RWPE1 (cell line): Measurements from ENCODE around the gene MDFIC2.

Experiments used
- CTCF ChIA-PET: fragments of 350-600 bp; sonication (Branson Sonifier 250); formaldehyde crosslinking; extraction: SDS; loops from one replicate; lab custom pipeline; 2021; lab: Yijun Ruan, JAX
- POLR2A ChIA-PET: fragments of 400-600 bp; formaldehyde crosslinking; extraction: SDS; loops from one replicate; lab custom pipeline; 2020; ENCODE audit warnings: antibody characterized with exemption; ENCODE audit not compliant: low non-redundant PET; lab: Yijun Ruan, JAX
- DNase-seq: peaks from one replicate; pipeline ENCODE4 v3.0.0; 2012; ENCODE audit warnings: low spot score
- H3K27ac ChIP-seq: fragments of 450-650 bp; 2 replicates; pipeline ENCODE4 v1.5.1; 2017
- CTCF ChIP-seq: fragments of 450-650 bp; conservative IDR thresholded peaks from 2 replicates; pipeline ENCODE4 v1.5.1; 2017; ENCODE audit warnings: low read depth, mild to moderate bottlenecking

MDFIC2 gene

GRCh38 chr3:70179111-70179510, 133.3 kb downstream of the MDFIC2 start:
- H3K27ac ChIP-seq = no peak overlapping the region
- ChIA-PET POLR2A (no interaction called here), CTCF (no interaction called here)
- DNase-seq = no peak
- TF ChIP-seq CTCF = no peak

GRCh38 chr3:70177881-70178645, 134.4 kb downstream of the MDFIC2 start:
- no peak overlapping the region for H3K27ac ChIP-seq
- POLR2A ChIA-PET = no interaction called here
- CTCF ChIA-PET = no interaction called here
- DNase-seq = no peak
- TF ChIP-seq CTCF = no peak

GRCh38 chr3:70176224-70176623, 136.2 kb downstream of the MDFIC2 start:
- no peak for DNase-seq
- no peak for TF ChIP-seq CTCF
- POLR2A ChIA-PET = no interaction called here
- CTCF ChIA-PET = no interaction called here
- H3K27ac ChIP-seq = no peak overlapping the region

GRCh38 chr3:70156808-70157207, 155.6 kb downstream of the MDFIC2 start:
- no peak for DNase-seq
- no peak overlapping the region for H3K27ac ChIP-seq
- no peak for TF ChIP-seq CTCF
- CTCF ChIA-PET = interaction anchor here (0.7 kb wide), 1 partner anchor 16 kb away, joined by 3 read pairs; no protein-coding TSS in a partner anchor
- POLR2A ChIA-PET = no interaction called here

- no peak for DNase-seq
- ChIA-PET CTCF (interaction anchor here (0.7 kb wide), 1 partner anchor 352 kb away, joined by 3 read pairs; no protein-coding TSS in a partner anchor), POLR2A (no interaction called here)
- no peak overlapping the region for H3K27ac ChIP-seq
- TF ChIP-seq CTCF = no peak
Measured at GRCh38 chr3:70150599-70150998, 161.8 kb downstream of the MDFIC2 start.

- H3K27ac ChIP-seq = no peak overlapping the region
- TF ChIP-seq CTCF = no peak
- POLR2A ChIA-PET = no interaction called here
- CTCF ChIA-PET = interaction anchor here (0.7 kb wide), 1 partner anchor 353 kb away, joined by 3 read pairs; no protein-coding TSS in a partner anchor
- no peak for DNase-seq
Measured at GRCh38 chr3:70149714-70150400, 162.6 kb downstream of the MDFIC2 start.
